Activated CD8-positive, alpha-beta memory T cell treated with anti-CD3 and anti-CD28 coated beads, Interleukin-2, amount 50 U/mL, for 4 hours (primary cell): Measurements from ENCODE around the gene LYPD6B.

Source experiments
- DNase-seq: peaks from one replicate; pipeline ENCODE4 v3.0.0-alpha.2; 2020

The LYPD6B gene

DNA sequence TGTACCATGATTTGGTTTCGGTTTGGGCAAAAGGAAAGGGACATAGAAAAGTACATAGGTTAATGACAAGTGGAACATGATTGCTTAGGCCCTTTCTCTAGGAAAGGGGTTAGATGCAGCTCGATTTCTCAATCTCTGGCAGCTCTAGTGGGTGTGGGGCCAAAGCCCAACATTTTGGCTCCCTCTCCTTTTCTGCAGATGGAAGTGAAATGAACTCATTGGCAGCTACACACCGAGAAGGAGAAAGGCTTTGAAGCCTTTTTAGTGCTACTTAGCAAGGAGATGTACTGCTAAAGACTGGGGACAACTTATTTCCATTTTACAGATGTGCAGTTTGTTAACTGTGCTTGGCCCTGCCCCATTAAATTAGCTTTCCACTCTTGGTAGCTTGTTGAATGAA is 93.8 kb downstream of the LYPD6B start:
- DNase-seq = no peak

DNA sequence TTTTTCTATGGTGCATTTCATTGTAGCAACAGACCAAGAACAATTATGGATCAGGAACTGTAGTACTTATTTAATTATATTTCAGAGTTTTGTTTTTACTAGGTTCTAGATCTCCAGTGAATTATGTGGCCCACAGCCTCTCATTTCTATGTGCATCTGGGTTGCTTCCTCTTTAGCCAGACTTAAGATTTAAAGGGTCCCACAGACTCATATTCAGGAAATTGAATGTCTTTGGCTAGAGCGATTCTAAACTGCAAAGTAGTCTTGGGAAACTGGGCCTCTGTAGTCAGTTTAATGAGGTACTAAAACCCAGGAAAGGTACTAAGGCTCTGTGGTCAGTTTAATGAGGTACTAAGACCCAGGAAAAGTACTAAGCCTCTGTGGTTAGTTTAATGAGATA is 94.4 kb downstream of the LYPD6B start:
- no peak for DNase-seq

DNA sequence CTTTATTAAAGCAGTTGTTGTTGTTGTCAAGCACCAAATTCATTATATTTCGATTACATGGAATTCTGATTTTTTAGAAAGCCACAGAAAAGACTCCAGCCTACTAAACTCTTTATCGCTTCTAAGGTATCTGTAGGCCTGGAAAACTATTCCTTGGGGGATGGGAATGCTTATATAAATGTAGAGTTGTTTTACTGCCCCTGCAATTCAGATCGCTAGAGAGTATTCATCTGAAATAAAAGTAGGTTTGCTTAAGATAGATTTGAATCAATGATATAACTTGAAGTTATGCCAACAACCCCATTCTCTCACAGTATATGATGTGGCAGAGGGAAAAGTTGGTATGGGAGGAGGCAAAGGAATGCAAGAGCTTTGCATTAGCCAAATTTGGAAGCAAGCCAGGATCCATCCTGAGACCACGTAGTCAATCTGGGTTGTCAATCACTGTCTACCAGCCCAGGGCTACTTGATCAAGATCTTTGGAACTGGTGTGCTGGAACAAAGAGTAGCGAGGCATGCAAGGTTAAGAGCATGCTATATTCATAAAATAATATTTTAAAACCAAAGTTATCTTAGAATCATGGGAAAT is 95.9 kb downstream of the LYPD6B start:
- no peak for DNase-seq

DNA sequence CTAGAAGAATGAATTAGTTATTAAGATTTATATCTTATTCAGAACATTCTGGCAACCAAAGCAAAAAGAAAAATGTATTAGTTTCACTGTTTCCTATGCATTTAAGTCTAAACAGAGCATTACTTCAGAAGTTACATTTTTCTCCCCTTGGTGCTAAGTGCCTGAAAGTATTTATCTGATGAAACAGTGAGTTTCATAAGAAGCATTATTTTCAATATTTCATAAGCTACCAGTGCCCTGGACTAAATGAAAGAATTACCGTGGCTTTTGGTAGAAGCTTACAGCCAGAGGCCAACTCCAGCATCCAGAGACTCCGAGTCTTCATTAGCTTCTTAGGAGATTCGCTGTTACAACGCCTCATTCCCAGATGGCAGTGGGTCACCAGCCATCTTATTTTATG is 97.6 kb downstream of the LYPD6B start:
- no peak for DNase-seq

DNA sequence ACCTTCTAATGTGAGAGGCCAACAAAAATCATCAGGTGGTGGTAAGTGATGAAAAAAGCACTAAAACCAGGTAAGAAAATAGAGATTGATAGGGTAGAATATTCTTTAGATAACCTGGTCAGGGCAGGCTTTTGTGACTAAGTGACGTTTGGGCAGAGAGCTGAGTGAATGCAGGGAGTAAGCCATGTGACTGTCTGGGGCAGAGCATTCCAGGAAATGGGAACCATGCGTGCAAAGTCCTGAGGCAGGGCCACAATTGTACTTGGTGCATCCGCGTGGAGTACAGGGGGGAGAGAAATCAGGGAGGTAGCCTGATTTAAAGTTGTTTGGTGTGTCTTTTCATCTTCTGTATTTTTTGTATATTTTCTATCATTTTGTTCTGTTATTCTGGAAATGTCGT is 102.5 kb downstream of the LYPD6B start:
- DNase-seq = no peak

DNA sequence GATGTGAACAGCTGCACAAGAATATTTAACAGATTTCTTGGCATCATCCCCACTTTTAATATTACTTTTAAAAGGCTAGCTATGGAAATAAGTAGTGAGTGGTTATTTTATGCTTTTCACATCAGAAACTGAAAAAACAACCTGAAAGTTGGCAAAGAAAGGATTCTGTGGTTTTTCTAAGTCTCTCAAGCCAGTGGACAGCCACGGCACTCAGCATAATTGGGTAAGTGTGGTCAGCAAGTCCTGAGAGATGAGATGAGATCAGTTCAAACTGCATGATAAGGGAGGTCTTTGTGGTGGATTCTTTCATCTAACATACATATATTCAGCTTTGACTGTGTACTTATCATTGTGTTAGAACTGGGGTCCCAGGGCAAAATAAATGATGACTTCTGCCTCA is 105.2 kb downstream of the LYPD6B start:
- DNase-seq = no peak

DNA sequence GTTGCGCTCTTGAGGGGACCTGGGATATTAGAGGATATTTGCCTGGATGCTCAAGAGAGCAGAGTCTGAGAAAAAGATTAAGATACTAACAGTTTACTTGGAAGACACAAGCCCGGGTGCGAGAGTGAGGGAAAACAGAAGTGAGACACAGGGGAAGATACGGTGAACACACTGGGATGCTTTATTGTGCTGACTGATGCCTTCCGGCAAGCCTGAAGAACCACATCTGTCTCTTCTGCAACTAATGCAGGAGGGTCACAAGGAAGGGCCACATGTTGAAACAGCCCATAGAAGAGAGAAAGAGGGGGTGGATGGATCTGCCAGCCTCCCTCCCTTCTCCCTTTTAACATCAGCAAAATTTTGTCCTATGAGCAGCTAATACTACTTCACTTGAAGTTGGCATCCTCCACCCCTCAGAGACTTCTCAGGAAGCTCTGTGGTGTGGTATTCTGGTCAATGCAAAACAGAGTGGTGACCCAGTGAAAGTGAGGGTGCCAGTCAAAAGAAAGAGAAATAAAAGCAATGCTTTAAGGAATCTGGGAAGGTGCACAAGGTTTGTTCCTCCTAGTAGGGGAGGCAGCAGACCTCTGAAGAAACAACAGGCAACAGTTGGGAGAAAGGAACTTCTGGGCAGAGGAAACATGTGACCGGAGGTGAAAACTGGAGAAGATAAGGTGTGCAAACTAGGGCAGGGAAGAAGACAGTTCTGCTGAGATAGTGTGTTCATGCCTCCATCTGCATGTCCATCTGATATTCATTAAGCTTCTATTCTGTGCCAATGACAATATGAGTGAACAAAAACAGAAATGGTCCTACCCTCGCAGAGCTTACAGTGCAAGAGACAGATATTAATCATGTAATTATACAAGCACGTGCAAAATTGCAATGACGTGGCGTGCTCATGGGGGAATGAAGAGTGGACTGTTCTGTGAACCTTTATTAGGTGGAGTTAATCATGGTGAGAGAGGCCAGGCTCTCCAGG is 107.1 kb downstream of the LYPD6B start:
- DNase-seq = no peak

DNA sequence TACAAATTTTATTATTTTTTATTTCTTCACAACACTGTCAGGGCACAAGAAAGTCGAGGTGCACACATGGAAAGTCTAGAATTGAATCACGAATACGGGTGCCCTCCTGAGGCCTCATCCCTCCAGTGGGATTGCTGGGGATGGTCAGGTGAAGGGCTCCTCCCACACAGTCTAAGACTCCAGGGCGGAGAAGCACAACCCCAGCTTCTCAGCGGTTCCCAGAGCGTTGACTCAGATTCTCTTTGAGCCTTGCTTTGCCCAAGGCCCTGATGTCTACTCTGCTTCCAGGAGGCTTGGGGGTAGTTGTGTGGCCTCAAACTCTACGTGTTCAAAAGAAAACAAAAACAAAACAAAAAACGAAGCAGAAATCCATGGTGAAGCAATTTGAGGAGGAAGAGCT is 108.4 kb downstream of the LYPD6B start:
- DNase-seq = no peak

DNA sequence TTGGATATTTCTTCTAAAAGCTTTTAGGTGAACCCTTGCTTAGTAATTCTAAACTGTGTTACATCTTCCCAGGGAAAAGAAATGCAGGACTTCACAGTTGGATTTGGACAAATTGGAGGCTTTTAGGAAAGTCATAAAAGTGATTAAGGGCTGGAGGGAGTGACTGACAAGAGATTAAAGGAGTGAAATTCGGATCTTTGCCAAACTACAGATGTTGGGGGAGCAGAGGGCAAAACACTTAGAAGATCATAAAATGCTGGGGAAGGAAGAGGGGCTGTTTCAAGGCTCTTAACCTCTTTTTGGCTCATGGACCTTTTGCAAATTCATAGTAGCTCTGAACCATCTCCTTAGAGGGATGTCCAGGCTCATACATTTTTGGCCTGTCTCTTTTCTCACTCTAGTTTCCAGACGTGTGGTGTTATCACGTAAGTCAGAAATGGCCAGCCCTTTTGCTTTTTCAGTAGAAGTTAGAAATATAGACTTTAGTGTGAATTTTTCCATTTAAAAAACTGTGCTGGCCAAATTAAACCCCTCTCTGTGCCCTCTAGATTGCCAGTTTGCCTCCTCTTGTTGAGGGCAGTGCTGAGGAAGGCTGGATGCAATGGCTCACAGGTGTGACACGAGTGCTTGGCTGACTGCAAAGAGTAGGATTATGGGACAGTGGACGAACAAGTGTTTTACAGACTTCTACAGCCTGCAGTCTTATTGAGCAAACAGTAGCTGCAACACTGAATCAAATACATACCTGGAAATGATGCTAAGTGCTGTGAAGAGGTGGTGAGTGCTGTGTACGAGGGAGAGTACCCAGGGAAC is 109.9 kb downstream of the LYPD6B start:
- no peak for DNase-seq

DNA sequence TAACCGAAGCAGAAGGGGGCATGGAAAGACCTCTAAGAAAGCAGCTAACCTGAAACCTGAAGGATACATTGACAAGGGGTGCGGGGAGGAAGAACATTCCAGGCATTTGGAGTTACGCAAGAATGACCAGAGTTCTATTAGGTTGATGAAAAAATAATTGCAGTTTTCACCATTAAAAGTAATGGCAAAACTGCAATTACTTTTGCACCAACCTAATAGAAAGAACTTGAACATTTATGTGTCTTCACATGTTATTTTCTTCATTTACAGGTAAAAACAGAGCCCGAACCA is 110.5 kb downstream of the LYPD6B start:
- no peak for DNase-seq

DNA sequence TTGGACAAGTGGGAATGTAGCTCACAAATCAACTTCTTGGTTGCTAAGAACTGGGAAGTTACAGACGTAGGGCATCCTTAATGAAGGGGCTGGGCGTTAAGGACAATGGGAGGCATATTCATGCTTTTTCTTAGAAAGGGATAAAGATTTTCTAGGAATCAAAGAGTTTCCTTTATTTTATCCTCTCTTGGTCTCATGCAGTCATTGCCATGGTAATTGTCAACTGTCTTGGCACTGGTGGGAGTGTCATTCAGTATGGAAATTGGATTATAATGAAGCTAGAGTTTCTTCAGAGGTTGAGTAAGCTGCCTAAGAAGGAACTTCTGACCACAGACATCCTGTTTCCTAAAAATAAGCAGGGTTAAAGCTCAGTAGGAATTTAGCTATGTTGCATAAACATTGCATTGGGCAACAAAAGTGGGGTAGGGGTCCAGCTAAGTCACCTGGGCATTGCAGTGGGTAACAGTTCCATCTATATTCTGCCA is 114.0 kb downstream of the LYPD6B start:
- DNase-seq = no peak

DNA sequence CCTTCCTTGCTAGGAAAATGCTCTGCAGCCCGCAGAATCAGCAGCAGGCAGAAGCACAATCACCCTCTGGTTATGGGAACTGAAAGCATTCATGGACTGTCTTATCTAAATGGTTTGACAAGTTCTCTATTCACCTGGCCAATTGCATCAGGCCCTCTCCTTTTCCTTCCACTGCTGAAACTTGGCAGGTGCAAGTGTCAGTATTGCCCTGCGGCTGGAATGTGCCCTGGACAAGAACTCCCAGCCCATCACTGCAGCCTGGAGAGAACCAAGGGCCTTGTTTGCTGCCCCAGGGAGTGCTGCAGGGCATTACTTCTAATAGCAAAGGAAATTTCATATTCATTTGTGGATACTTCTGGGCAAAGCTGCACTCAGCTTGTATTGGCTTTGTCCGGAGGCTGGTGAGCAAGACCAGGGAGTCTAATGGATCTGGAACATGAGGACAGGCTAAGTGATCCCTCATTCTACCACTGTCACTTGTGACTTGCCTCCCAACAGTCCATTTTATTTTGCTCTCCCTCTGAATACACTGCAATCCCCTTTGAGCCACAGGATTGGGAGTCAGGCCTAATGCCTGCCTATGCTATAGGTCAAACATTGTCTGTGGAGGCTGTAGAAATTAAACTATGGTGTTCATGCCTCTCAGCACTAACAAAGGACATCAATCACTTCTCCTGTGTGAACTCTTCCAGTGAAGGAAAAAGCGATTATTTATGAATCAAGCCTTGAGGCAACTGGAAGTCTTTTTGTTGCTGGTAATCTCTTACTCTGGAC is 116.9 kb downstream of the LYPD6B start:
- no peak for DNase-seq

DNA sequence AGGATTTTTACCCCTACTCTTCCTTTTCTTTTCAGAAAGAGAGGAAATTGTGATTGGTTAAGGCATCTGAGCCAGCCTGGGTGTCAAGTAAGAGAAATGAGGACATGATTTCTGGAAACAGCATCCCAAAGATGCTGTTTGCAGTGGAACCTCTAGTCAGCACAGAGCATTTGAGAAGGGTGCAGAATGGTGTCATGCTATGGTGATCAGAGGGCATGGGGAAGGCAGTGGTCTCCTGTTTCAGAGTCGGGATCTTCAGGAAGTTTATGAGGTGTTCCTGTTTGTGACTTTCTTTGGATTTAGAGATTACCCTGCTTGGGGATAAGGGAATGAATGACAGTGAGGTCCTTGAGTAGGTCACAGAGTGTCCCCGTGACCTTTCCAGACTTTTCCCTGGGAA is 117.5 kb downstream of the LYPD6B start:
- DNase-seq = no peak

DNA sequence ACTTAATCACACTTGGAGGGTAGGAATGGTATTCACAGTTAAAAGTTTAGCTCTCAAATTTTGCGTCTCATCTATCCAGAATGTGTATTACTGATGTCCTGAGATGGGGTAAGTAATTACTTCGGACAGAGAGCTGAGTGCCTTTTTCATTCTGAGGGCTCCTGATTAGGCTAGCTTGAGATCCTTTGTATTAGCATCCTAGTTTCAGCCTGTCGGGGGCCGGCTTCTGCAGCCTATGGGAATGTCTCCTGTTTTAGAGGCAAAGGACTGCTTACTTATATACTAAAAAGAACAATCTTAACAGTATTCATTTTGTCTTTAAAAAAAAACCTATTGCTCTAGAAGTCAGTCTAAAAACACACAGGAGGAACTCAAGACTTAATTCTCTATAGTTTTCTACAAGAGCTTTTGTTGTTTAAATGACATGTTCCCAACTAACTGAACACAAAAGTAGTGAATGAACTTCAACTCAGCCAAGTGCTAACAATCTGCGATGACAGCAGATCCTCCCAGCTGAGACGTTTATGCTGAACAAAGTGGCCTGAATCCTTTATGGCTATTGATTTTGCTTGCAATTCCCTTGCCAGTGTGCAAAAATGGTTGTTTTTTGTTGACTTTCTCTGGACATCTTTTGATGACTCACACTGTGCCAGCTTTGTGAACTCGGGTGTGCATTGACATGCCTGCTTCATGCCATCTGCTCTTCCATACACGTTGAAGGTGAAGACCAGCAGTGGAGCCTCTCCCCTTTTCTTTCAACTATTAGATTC is 118.7 kb downstream of the LYPD6B start:
- DNase-seq = no peak

DNA sequence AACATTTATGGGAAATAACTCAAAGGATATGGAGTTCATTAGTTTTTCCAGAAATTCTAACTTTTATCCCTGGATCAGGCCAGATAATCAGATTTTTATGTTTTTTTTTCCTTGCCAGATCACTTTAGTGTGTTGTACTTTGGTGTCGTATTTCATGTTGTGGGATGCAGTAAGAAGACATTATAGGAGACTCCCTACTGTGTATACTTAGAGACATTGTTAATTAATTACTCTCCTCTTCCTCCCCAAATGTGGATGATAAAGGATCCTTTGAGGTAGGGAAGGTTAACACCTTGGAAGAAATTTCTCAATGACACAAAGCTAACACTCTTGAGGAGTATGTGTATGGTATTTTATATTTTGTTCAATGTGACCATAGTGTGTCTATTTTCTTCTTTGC is 120.5 kb downstream of the LYPD6B start:
- no peak for DNase-seq

DNA sequence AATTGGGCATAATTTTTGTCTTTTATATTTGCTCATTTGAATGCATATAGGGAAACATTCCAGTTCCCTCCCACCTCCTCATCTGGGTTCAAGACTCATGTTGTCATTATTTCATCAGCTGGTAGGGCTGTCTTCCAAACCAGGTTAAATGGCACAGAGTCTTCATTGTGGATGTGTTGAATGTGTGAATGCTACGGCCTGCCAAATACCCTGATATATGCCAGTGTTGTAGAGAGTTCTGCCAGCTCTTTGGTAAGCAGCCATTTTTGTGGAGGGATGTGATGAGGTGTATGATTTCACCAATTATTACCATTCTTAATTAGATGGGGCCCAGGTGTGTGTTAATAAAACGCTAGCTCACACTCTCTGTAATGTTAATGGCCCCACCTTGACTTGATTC is 121.7 kb downstream of the LYPD6B start:
- DNase-seq = no peak

DNA sequence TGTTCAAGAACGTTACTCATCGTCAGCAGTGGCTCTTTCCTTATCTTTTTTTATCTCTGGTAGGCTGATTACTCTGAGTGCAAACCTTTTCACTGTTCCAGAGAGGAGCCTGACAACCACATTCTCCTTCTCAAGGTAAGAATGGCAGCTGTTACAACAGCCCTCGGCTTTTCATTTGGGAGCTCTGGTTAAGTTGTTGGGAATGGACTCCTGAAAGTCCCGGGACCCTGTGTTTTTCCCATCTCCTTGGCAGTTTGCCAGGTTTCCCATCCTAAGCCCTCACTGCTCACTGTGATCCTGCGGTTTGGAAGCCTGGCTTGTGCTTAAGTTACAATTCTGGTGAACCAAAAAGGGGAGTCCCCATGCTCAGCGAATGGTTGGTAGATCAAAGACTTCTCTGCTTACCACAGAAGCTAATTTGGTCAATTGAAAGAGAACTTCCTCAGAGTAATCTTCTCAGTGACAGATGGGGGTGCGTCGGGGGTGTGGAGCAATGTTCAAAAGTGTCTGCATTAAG is 122.3 kb downstream of the LYPD6B start:
- DNase-seq = peak; percentile 36

DNA sequence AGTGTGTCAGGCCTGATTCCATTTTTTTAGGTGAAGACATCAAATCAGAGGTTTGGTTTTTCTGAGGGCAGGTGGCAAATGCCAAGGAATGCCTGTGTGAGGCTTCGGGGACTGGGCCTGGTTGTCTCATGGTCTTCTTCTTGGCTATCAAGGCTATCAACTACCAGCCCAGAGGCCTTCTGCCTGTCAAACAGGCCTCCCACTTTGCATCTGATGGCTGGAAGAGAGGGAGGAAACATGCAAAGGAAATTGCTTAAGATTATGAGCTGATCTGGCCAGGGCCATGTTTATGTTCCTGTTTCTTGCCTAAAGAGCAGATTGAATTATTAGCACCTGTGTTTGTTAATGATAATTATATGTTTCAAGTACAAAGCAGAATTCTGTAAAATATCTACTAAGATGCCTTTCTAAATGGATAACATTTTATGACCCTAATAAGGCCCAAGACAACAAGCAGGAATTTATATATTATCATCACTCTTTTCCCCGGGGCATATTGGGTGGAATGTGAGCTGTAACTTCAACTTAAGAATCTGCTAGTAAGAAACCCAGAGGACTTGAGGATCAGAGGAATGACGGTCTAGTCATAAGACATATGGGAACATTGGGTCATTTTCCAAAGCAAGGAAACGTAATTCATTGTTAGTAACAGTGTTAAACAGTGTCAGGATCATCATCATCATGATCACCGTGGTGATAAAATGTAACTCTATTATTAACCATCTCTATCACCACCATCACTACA is 123.2 kb downstream of the LYPD6B start:
- DNase-seq = no peak

DNA sequence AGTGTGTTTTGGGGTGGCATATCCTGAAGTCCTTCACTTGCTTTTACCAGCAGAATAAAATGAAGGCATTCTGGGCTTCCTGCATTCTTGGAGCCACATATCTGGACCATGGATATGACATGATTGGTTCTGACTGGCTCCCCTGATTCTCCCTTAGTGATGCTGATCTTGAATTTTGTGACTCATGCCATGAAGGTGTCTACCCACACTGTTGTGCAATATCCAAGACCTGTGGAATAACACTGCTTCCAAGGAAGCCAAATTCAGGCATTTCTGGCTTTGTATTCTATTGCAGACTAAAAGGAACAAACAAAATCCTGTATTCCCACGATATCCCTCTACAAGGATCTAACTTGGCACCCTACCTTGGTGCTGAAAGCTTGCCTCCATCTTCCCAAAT is 125.8 kb downstream of the LYPD6B start:
- DNase-seq = no peak

DNA sequence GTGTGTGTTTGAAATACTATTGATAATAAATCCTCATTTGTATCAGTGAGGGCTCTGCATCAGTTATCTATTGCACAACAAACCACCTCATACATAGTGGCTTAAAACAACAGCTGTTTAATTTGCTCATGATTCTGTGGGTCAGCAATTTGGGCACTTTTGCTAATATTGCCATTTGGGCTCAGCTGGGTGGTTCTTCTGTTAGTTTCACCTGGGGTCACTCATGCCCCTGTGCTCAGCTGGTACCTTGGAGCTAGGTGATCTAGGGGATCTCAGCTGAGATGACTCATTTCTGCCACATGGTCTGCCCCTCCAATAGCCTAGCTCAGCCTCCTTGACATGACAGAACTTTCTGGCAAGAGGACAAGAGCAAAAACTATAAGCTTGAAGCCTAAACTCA is 126.3 kb downstream of the LYPD6B start:
- DNase-seq = no peak
